ENCODE data around the gene PLPP4.
"Not testable (repeated sequence)": the region's sequence is repeated elsewhere in the genome, so short reads cannot be mapped to it uniquely, and the experiment has no call there.

Gene PLPP4

GRCh38 chr10:120486671-120487205 lies 29.7 kb downstream of the PLPP4 start:
- DNase-seq (ENCODE audit: low read depth in 2 of 2), result no peak

- DNase-seq (ENCODE audit: low read depth in 2 of 2), result no peak
These were observed 33.3 kb downstream of the PLPP4 start for GRCh38 chr10:120490288-120490687.

GRCh38 chr10:120492346-120492745 lies 35.3 kb downstream of the PLPP4 start:
- DNase-seq (ENCODE audit: low read depth in 2 of 2), result no peak

GRCh38 chr10:120493411-120494312 lies 36.6 kb downstream of the PLPP4 start:
- no peak for DNase-seq (ENCODE audit: low read depth in 2 of 2)

- no peak for DNase-seq (ENCODE audit: low read depth in 2 of 2)
These were observed 37.3 kb downstream of the PLPP4 start for GRCh38 chr10:120494313-120494710.

- no peak for DNase-seq (ENCODE audit: low read depth in 2 of 2)
These were observed 38.4 kb downstream of the PLPP4 start for GRCh38 chr10:120495226-120496009.

- DNase-seq (ENCODE audit: low read depth in 2 of 2), result no peak
These were observed 42.9 kb downstream of the PLPP4 start for GRCh38 chr10:120499883-120500282.

- DNase-seq (ENCODE audit: low read depth in 2 of 2), result no peak
These were observed 46.7 kb downstream of the PLPP4 start for GRCh38 chr10:120503689-120504088.

- not testable (repeated sequence) for DNase-seq (ENCODE audit: low read depth in 2 of 2)
These were observed 47.2 kb downstream of the PLPP4 start for GRCh38 chr10:120504227-120504626.

GRCh38 chr10:120505056-120505455 lies 48.0 kb downstream of the PLPP4 start:
- no peak for DNase-seq (ENCODE audit: low read depth in 2 of 2)

GRCh38 chr10:120505866-120506265 lies 48.8 kb downstream of the PLPP4 start:
- DNase-seq (ENCODE audit: low read depth in 2 of 2), result no peak

GRCh38 chr10:120506674-120507073 lies 49.6 kb downstream of the PLPP4 start:
- DNase-seq (ENCODE audit: low read depth in 2 of 2), result no peak

- DNase-seq (ENCODE audit: low read depth in 2 of 2), result no peak
These were observed 50.1 kb downstream of the PLPP4 start for GRCh38 chr10:120507175-120507574.

- DNase-seq (ENCODE audit: low read depth in 2 of 2), result no peak
These were observed 50.6 kb downstream of the PLPP4 start for GRCh38 chr10:120507651-120508050.

- DNase-seq (ENCODE audit: low read depth in 2 of 2), result peak in 1 of 2 donors; percentile 5
These were observed 51.4 kb downstream of the PLPP4 start for GRCh38 chr10:120508393-120508792.

GRCh38 chr10:120508966-120509365 lies 51.9 kb downstream of the PLPP4 start:
- DNase-seq (ENCODE audit: low read depth in 2 of 2), result no peak

- no peak for DNase-seq (ENCODE audit: low read depth in 2 of 2)
These were observed 54.1 kb downstream of the PLPP4 start for GRCh38 chr10:120511165-120511564.

- no peak for DNase-seq (ENCODE audit: low read depth in 2 of 2)
These were observed 56.3 kb downstream of the PLPP4 start for GRCh38 chr10:120513307-120513796.

- DNase-seq (ENCODE audit: low read depth in 2 of 2), result no peak
These were observed 57.1 kb downstream of the PLPP4 start for GRCh38 chr10:120514035-120514620.

GRCh38 chr10:120514959-120515358 lies 57.9 kb downstream of the PLPP4 start:
- no peak for DNase-seq (ENCODE audit: low read depth in 2 of 2)

GRCh38 chr10:120515741-120516140 lies 58.7 kb downstream of the PLPP4 start:
- DNase-seq (ENCODE audit: low read depth in 2 of 2), result no peak

GRCh38 chr10:120516426-120516825 lies 59.4 kb downstream of the PLPP4 start:
- no peak for DNase-seq (ENCODE audit: low read depth in 2 of 2)

Measured in stimulated activated CD8-positive, alpha-beta memory T cell treated with anti-CD3 and anti-CD28 coated beads, Interleukin-15, amount 100 ng/mL, for 48 hours (primary cell).